IMR-90 (cell line): Measurements from ENCODE around the gene WBP2NL. TPM values are rescaled to one million over a fixed set of nuclear protein-coding genes. Genes with fewer than 3 reads are reported as not detected.
"Not testable (repeated sequence)": the region's sequence is repeated elsewhere in the genome, so short reads cannot be mapped to it uniquely, and the experiment has no call there.

Source experiments
- ATAC-seq: fragments of 200-7000 bp; cut with Tn5 transposase; 2 replicates; pipeline ENCODE4 v1.9.1; 2020; ENCODE audit warnings: low read depth, mild to moderate bottlenecking, moderate library complexity
- BruUV-seq: library from RNA; stranded (reverse); fragments of 400-500 nt; replicated peaks from 2 replicates; lab custom pipeline; 2021; lab: Mats Ljungman, UMichigan
- CTCF ChIA-PET: fragments of 300-600 bp; formaldehyde crosslinking; extraction: SDS; loops from one replicate; lab custom pipeline; 2021; ENCODE audit warnings: antibody characterized with exemption; lab: Yijun Ruan, JAX
- POLR2A ChIA-PET: fragments of 300-600 bp; sonication (Branson Sonifier 250); formaldehyde crosslinking; loops from one replicate; lab custom pipeline; 2022; ENCODE audit warnings: antibody characterized with exemption; ENCODE audit not compliant: unreplicated experiment; lab: Charles Lee
- DNase-seq: peaks from one replicate; pipeline ENCODE4 v3.0.0; 2013
- H2AFZ ChIP-seq: replicated peaks from 2 replicates; pipeline ENCODE3; 2013; ENCODE audit warnings: low read length, mild to moderate bottlenecking; ENCODE audit not compliant: poor library complexity
- H2AK5ac ChIP-seq: 2 replicates; pipeline ENCODE4 v1.6.1; 2013; ENCODE audit warnings: low read depth, low read length, inconsistent platforms
- H2AK9ac ChIP-seq: replicated peaks from 2 replicates; pipeline ENCODE3; 2013; ENCODE audit warnings: mild to moderate bottlenecking, low read depth, low read length, moderate library complexity; ENCODE audit not compliant: poor library complexity
- H2BK120ac ChIP-seq: 2 replicates; pipeline ENCODE4 v1.6.1; 2013; ENCODE audit warnings: low read depth, low read length, inconsistent platforms
- H2BK15ac ChIP-seq: 3 replicates; pipeline ENCODE4 v1.6.1; 2013; ENCODE audit warnings: low read depth, low read length, inconsistent platforms
- H2BK20ac ChIP-seq: 2 replicates; pipeline ENCODE4 v1.6.1; 2013; ENCODE audit warnings: low read depth, mild to moderate bottlenecking, inconsistent platforms, low read length, moderate library complexity
- H2BK5ac ChIP-seq: 2 replicates; pipeline ENCODE4 v1.6.1; 2013; ENCODE audit warnings: mild to moderate bottlenecking, low read depth, low read length, inconsistent platforms; ENCODE audit not compliant: poor library complexity, severe bottlenecking
- H3K14ac ChIP-seq: replicated peaks from 2 replicates; pipeline ENCODE4 v1.6.1; 2013; ENCODE audit warnings: low read depth, low read length, inconsistent platforms
- H3K18ac ChIP-seq: 2 replicates; pipeline ENCODE4 v1.6.1; 2013; ENCODE audit warnings: low read depth, low read length, control low read depth
- H3K23ac ChIP-seq: 2 replicates; pipeline ENCODE4 v1.6.1; 2013; ENCODE audit warnings: low read depth, low read length, inconsistent platforms
- H3K27ac ChIP-seq: 2 replicates; pipeline ENCODE4 v1.5.1; 2013; ENCODE audit warnings: mild to moderate bottlenecking, control low read depth, low read length; ENCODE audit not compliant: insufficient read depth
- H3K27me3 ChIP-seq: 2 replicates; pipeline ENCODE4 v1.6.1; 2013; ENCODE audit warnings: low read length; ENCODE audit not compliant: control insufficient read depth, insufficient read depth
- H3K36me3 ChIP-seq: 2 replicates; pipeline ENCODE4 v1.6.1; 2013; ENCODE audit warnings: low read length, mixed read lengths; ENCODE audit not compliant: control insufficient read depth, insufficient read depth
- H3K4ac ChIP-seq: 2 replicates; pipeline ENCODE4 v1.6.1; 2013; ENCODE audit warnings: low read depth, low read length, inconsistent platforms
- H3K4me1 ChIP-seq: 2 replicates; pipeline ENCODE4 v1.6.1; 2013; ENCODE audit warnings: low read length, mixed read lengths; ENCODE audit not compliant: control insufficient read depth, insufficient read depth
- H3K4me2 ChIP-seq: 2 replicates; pipeline ENCODE4 v1.6.1; 2013; ENCODE audit warnings: low read depth, mild to moderate bottlenecking, control low read depth, low read length, moderate library complexity
- H3K4me3 ChIP-seq: 2 replicates; pipeline ENCODE4 v1.5.1; 2013; ENCODE audit warnings: low read depth, mild to moderate bottlenecking, control low read depth, low read length, moderate library complexity; ENCODE audit not compliant: insufficient read depth
- H3K56ac ChIP-seq: 2 replicates; pipeline ENCODE4 v1.6.1; 2013; ENCODE audit warnings: low read length, inconsistent platforms; ENCODE audit not compliant: insufficient read depth; ENCODE audit errors: extremely low read depth
- H3K79me1 ChIP-seq, 2 experiments: 2 replicates each; pipeline ENCODE4 v1.6.1; 2013; ENCODE audit warnings: low read length in 2 of 2, inconsistent platforms in 1 of 2, low read depth in 1 of 2
- H3K9ac ChIP-seq: 2 replicates; pipeline ENCODE4 v1.6.1; 2013; ENCODE audit warnings: low read depth, low read length, control low read depth
- H3K9me1 ChIP-seq: 2 replicates; pipeline ENCODE4 v1.6.1; 2013; ENCODE audit warnings: low read length, inconsistent platforms; ENCODE audit not compliant: insufficient read depth
- H3K9me3 ChIP-seq: 2 replicates; pipeline ENCODE4 v1.6.1; 2013; ENCODE audit warnings: low read length; ENCODE audit not compliant: control insufficient read depth, insufficient read depth
- H4K20me1 ChIP-seq: 2 replicates; pipeline ENCODE4 v1.6.1; 2013; ENCODE audit warnings: low read length, inconsistent platforms; ENCODE audit not compliant: insufficient read depth
- H4K5ac ChIP-seq: 2 replicates; pipeline ENCODE4 v1.6.1; 2013; ENCODE audit warnings: mild to moderate bottlenecking, low read depth, low read length, control low read depth
- H4K8ac ChIP-seq, 2 experiments: 2 replicates each; pipeline ENCODE4 v1.6.1; 2013; ENCODE audit warnings: low read depth in 2 of 2, low read length in 2 of 2, control low read depth in 1 of 2, inconsistent platforms in 1 of 2
- H4K91ac ChIP-seq: 2 replicates; pipeline ENCODE4 v1.6.1; 2013; ENCODE audit warnings: low read depth, low read length, inconsistent platforms; ENCODE audit not compliant: insufficient read depth
- WGBS, 2 experiments: methylation state at CpG; one replicate each; pipeline versions ENCODE4 v1.1.5 to v1.1.7; 2013; ENCODE audit warnings: missing lambda C conversion rate in 2 of 2; ENCODE audit not compliant: insufficient read length in 1 of 2; ENCODE audit errors: extremely low coverage in 2 of 2; 5-methylcytosine and 5-hydroxymethylcytosine counted together
- dilution Hi-C: fragments of 300-500 bp; cut with HindIII; formaldehyde crosslinking; loops from one replicate; pipeline ENCODE4 v1.14.3; 2018; ENCODE audit warnings: low sequenced_read_pairs; ENCODE audit not compliant: unreplicated experiment
- in situ Hi-C: fragments of 300-500 bp; cut with MboI; formaldehyde crosslinking; loops from 3 replicates; pipeline ENCODE4 v1.14.3; 2019; ENCODE audit warnings: low sequenced_read_pairs, inconsistent platforms, mixed read lengths
- intact Hi-C: fragments of 100-400 bp; cut with micrococcal nuclease; formaldehyde crosslinking; loops from 2 replicates; pipeline ENCODE4 v1.10.0; 2022
- polyA plus RNA-seq, 3 experiments: library from polyadenylated mRNA; depleted of rRNA; stranded (reverse); fragments of >200 nt; gene quantifications; 2 replicates each; pipeline ENCODE4 v1.2.3, GENCODE V29; 2012; ENCODE audit warnings: low replicate concordance in 1 of 3
- total RNA-seq: library from RNA; depleted of rRNA; stranded (reverse); fragments of >200 nt; gene quantifications from 2 replicates; pipeline ENCODE4 v1.2.3, GENCODE V29; 2012

Gene WBP2NL
- total and polyA plus RNA-seq, 2 of the 4 experiments (the other 2 are of a cell fraction) = not detected

- not testable (repeated sequence) for ATAC-seq
Observed at GRCh38 chr22:41948928-41949296, 49.7 kb upstream of the WBP2NL start.

More at GRCh38 chr22:41948928-41949296, 49.7 kb upstream of the WBP2NL start:
- intact Hi-C loops, H3K4me2 ChIP-seq, H3K9ac ChIP-seq, H4K91ac ChIP-seq, H3K9me3 ChIP-seq, H3K27ac ChIP-seq, H2BK120ac ChIP-seq, H3K27me3 ChIP-seq, H4K20me1 ChIP-seq, H3K4me3 ChIP-seq, H3K9me1 ChIP-seq, H4K5ac ChIP-seq, H3K36me3 ChIP-seq, H3K18ac ChIP-seq, H3K4me1 ChIP-seq, H2AK9ac ChIP-seq, H3K23ac ChIP-seq, BruUV-seq, H2BK20ac ChIP-seq, H2AFZ ChIP-seq, H2AK5ac ChIP-seq, dilution Hi-C loops, H2BK15ac ChIP-seq, in situ Hi-C loops, H3K14ac ChIP-seq, H4K8ac ChIP-seq, CTCF ChIA-PET, H2BK5ac ChIP-seq, DNase-seq, H3K56ac ChIP-seq, H3K4ac ChIP-seq, POLR2A ChIA-PET: not testable (repeated sequence)
- WGBS, 2 experiments = no CpG with 5 or more reads among the region's 8 CpGs
- peaks cover 5 to 11% of the 10 kb centered on the region in 2 experiments for H3K79me1 ChIP-seq
